ENCODE results near the gene TESK2.
"Not testable (repeated sequence)": the region's sequence is repeated elsewhere in the genome, so short reads cannot be mapped to it uniquely, and the experiment has no call there.

TESK2 gene

GRCh38 chr1:45370575-45370974 is 120.4 kb downstream of the TESK2 start:
- no peak for DNase-seq

- DNase-seq = no peak
These were observed 125.9 kb downstream of the TESK2 start for GRCh38 chr1:45365051-45365450.

- DNase-seq = no peak
These were observed 126.7 kb downstream of the TESK2 start for GRCh38 chr1:45364294-45364693.

GRCh38 chr1:45360981-45361380 is 130.0 kb downstream of the TESK2 start:
- DNase-seq = not testable (repeated sequence)

- peak; percentile 9 to 54 (median 34) for DNase-seq
These were observed 131.0 kb downstream of the TESK2 start for GRCh38 chr1:45359882-45360513.

GRCh38 chr1:45356186-45356585 is 134.8 kb downstream of the TESK2 start:
- no peak for DNase-seq

- DNase-seq = no peak
These were observed 135.3 kb downstream of the TESK2 start for GRCh38 chr1:45355683-45356082.

GRCh38 chr1:45354838-45355237 is 136.1 kb downstream of the TESK2 start:
- DNase-seq = no peak

GRCh38 chr1:45353685-45354084 is 137.3 kb downstream of the TESK2 start:
- DNase-seq = no peak

- DNase-seq = no peak
These were observed 139.5 kb downstream of the TESK2 start for GRCh38 chr1:45351508-45351907.

GRCh38 chr1:45348966-45349677 is 141.8 kb downstream of the TESK2 start:
- no peak for DNase-seq

GRCh38 chr1:45348609-45348965 is 142.4 kb downstream of the TESK2 start:
- DNase-seq = no peak

GRCh38 chr1:45348020-45348419 is 142.9 kb downstream of the TESK2 start:
- DNase-seq = no peak

GRCh38 chr1:45346473-45346872 is 144.5 kb downstream of the TESK2 start:
- no peak for DNase-seq

GRCh38 chr1:45345014-45345413 is 145.9 kb downstream of the TESK2 start:
- DNase-seq = no peak

GRCh38 chr1:45344499-45344898 is 146.5 kb downstream of the TESK2 start:
- DNase-seq = no peak

GRCh38 chr1:45340816-45341466 is 150.0 kb downstream of the TESK2 start:
- DNase-seq = peak in 1 of 6 experiments; percentile 27

GRCh38 chr1:45339789-45340558 is 151.0 kb downstream of the TESK2 start, which contains the start of the genes MUTYH and TOE1:
TSS of gene MUTYH (minus strand) at chr1:45340440. CDS start at chr1:45334505, 5,935 bp downstream.
TSS of gene TOE1 (plus strand) at chr1:45340170. CDS start at chr1:45340253, 83 bp downstream.
- peak; percentile 79 to 96 (median 86) for DNase-seq

GRCh38 chr1:45337630-45338325 is 153.2 kb downstream of the TESK2 start:
- no peak for DNase-seq

- DNase-seq = no peak
These were observed 155.1 kb downstream of the TESK2 start for GRCh38 chr1:45335855-45336324.

GRCh38 chr1:45334308-45335245 is 156.4 kb downstream of the TESK2 start:
- no peak for DNase-seq
